Left ventricle myocardium inferior (tissue), 1 donor: ENCODE results near the gene PKNOX2. TPM values are rescaled to one million over a fixed set of nuclear protein-coding genes. Genes with fewer than 3 reads are reported as not detected.

Experiments
- DNase-seq: peaks from one replicate; pipeline ENCODE4 v3.0.0-alpha.2; 2020
- H3K27ac ChIP-seq: fragments of 200-600 bp; replicated peaks from 2 replicates; pipeline ENCODE4 v1.8.0; 2021
- H3K27me3 ChIP-seq: fragments of 200-600 bp; 2 replicates; pipeline ENCODE4 v1.8.0; 2021; ENCODE audit warnings: low read depth
- H3K36me3 ChIP-seq: fragments of 200-600 bp; 2 replicates; pipeline ENCODE4 v1.8.0; 2021
- H3K4me1 ChIP-seq: fragments of 200-600 bp; 2 replicates; pipeline ENCODE4 v1.8.0; 2021
- H3K4me3 ChIP-seq: fragments of 200-600 bp; 2 replicates; pipeline ENCODE4 v1.8.0; 2021; ENCODE audit warnings: mild to moderate bottlenecking, moderate library complexity
- H3K9me3 ChIP-seq: fragments of 200-600 bp; replicated peaks from 2 replicates; pipeline ENCODE4 v1.8.0; 2021
- intact Hi-C: fragments of 100-400 bp; cut with micrococcal nuclease; formaldehyde crosslinking; loops from one replicate; pipeline ENCODE4 v1.11.0; 2022
- total RNA-seq: library from RNA; stranded (reverse); fragmentation: NEBNext Ultra II Directional; extraction: Animal tissue kit (Norgen Biotek cat#: 25700); gene quantifications from one replicate; pipeline ENCODE4 v1.2.1, GENCODE V29; 2021
- TF ChIP-seq, protein P1 (sequence below): fragments of 200-600 bp; IDR thresholded peaks from 2 replicates; pipeline ENCODE4 v1.8.0; 2021; ENCODE audit warnings: antibody characterized with exemption, mild to moderate bottlenecking, borderline replicate concordance
- donor health status: DM: no; HTN: yes; CAD: no; lungs with severe emphysema.

The PKNOX2 gene
- total RNA-seq, 1 donor from 2014 or later: 6.2 TPM

- DNase-seq: no peak
- Histone ChIP-seq H3K4me1 (peaks cover 69% of the 10 kb centered on the region), H3K27me3 (peaks cover 33% of the 10 kb centered on the region), H3K36me3 (no peaks in the 10 kb centered on the region), H3K4me3 (peak overlapping the region; percentile 42), H3K9me3 (no peaks in the 10 kb centered on the region), H3K27ac (peak overlapping the region; percentile 87)
- intact Hi-C loops: no loop called here
- TF ChIP-seq, protein P1, sequence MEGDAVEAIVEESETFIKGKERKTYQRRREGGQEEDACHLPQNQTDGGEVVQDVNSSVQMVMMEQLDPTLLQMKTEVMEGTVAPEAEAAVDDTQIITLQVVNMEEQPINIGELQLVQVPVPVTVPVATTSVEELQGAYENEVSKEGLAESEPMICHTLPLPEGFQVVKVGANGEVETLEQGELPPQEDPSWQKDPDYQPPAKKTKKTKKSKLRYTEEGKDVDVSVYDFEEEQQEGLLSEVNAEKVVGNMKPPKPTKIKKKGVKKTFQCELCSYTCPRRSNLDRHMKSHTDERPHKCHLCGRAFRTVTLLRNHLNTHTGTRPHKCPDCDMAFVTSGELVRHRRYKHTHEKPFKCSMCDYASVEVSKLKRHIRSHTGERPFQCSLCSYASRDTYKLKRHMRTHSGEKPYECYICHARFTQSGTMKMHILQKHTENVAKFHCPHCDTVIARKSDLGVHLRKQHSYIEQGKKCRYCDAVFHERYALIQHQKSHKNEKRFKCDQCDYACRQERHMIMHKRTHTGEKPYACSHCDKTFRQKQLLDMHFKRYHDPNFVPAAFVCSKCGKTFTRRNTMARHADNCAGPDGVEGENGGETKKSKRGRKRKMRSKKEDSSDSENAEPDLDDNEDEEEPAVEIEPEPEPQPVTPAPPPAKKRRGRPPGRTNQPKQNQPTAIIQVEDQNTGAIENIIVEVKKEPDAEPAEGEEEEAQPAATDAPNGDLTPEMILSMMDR: no peak
Measured at GRCh38 chr11:125168918-125169456, 4.4 kb downstream of the PKNOX2 start.

- H3K36me3 ChIP-seq: no peaks in the 10 kb centered on the region
- DNase-seq: peak; percentile 50
- TF ChIP-seq, protein P1: no peak
- H3K4me3 ChIP-seq: peak overlapping the region; percentile 42
- intact Hi-C loops: loop anchor here (10.0 kb wide), 1 partner anchor 175 kb away; no protein-coding TSS in a partner anchor
- H3K9me3 ChIP-seq: no peaks in the 10 kb centered on the region
- H3K27me3 ChIP-seq: peaks cover 35% of the 10 kb centered on the region
- H3K4me1 ChIP-seq: peaks cover 67% of the 10 kb centered on the region
- peak overlapping the region; percentile 87 for H3K27ac ChIP-seq
Measured at GRCh38 chr11:125170001-125170509, 5.5 kb downstream of the PKNOX2 start.

DNA sequence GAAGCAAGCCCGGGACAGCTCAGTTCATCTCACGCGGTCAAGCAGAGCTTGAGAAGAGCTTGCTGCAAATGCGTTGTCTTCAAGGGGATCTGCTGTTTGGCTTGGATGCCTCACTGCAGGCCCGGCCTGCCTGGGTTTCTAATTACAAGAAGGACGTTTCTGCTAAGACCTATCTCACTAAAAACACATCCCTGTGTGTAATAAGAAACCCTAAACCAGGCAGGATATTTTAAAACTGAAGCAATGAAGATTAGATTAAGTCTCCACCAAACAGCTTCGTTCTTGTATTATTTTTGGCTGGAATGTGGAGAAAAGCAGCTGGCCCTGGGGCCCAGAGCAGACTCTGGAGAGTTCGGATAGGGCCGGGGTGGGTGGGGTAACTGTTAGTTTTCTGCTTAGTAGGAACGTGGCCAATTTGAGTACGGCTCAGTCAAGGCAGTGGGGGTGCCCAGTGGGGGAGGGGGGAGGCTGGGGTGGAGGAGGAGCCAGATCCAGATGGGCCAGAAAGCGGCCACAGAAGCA lies 6.0 kb downstream of the PKNOX2 start:
- peaks cover 62% of the 10 kb centered on the region for H3K4me1 ChIP-seq
- no peaks in the 10 kb centered on the region for H3K9me3 ChIP-seq
- peaks cover 35% of the 10 kb centered on the region for H3K27me3 ChIP-seq
- H3K4me3 ChIP-seq: peak overlapping the region; percentile 42
- TF ChIP-seq, protein P1: no peak
- DNase-seq: peak; percentile 80
- no peaks in the 10 kb centered on the region for H3K36me3 ChIP-seq
- intact Hi-C loops: loop anchor here (10.0 kb wide), 1 partner anchor 174 kb away; no protein-coding TSS in a partner anchor
- peak overlapping the region; percentile 87 for H3K27ac ChIP-seq

GRCh38 chr11:125171974-125172373 lies 7.4 kb downstream of the PKNOX2 start:
- Histone ChIP-seq H3K27me3 (peaks cover 28% of the 10 kb centered on the region), H3K4me1 (peaks cover 48% of the 10 kb centered on the region), H3K36me3 (no peaks in the 10 kb centered on the region), H3K27ac (no peak overlapping the region), H3K4me3 (no peak overlapping the region), H3K9me3 (no peaks in the 10 kb centered on the region)
- intact Hi-C loops: loop anchor here (10.0 kb wide), 1 partner anchor 173 kb away; no protein-coding TSS in a partner anchor
- no peak for DNase-seq
- TF ChIP-seq, protein P1: no peak

DNA sequence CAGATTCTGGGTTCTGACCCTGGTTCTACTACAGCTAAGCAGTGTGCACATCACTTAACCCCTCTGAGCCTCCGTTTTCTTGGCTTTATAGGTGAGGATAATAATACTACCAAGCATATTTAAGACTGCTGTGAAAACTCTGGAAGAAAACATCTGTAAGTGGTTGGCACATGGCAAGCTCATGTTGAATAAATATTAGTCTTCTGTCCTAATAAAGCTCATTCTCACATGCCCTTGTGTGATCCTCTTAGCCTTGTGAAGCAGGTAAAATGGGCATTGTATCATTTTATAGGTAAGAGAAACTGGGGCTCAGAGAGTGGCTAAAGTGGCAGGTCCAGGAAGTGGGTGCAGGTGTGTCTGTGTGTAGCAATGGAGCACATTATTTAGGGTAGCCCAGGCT lies 8.5 kb downstream of the PKNOX2 start:
- intact Hi-C loops: loop anchor here (10.0 kb wide), 1 partner anchor 172 kb away; no protein-coding TSS in a partner anchor
- H3K4me3 ChIP-seq: no peak overlapping the region
- no peaks in the 10 kb centered on the region for H3K36me3 ChIP-seq
- TF ChIP-seq, protein P1: no peak
- no peaks in the 10 kb centered on the region for H3K9me3 ChIP-seq
- peaks cover 42% of the 10 kb centered on the region for H3K4me1 ChIP-seq
- no peak overlapping the region for H3K27ac ChIP-seq
- no peak for DNase-seq
- H3K27me3 ChIP-seq: peaks cover 24% of the 10 kb centered on the region
